ENCODE data around the gene AGAP5. TPM values are rescaled to one million over a fixed set of nuclear protein-coding genes. Genes with fewer than 3 reads are reported as not detected.

The AGAP5 gene
- total and polyA plus RNA-seq, 2 of the 4 experiments (the other 2 are of a cell fraction): 1.8 to 4.1 TPM

DNA sequence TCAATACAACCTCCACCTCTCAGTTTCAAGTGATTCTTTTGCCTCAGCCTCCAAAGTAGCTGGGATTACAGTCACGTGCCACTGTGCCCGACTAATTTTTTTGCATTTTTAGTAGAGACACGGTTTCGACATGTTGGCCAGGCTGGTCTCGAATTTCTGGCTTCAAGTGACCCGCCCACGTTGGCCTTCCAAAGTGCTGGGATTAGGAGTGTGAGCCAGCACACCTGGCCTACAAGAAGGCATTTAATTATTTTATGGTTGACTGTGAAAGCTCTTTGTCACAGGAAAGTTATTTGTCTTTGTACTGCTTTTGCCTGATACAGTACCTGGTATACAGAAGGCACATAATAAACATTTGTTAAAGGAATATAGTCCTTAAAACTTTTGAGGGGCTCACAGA lies 69.5 kb downstream of the AGAP5 start:
- DNase-seq (no peak), ATAC-seq (ENCODE audit: low read depth) (no peak)
- no peak overlapping the region for H3K4me2 ChIP-seq (ENCODE audit: low read depth, low read length)
- in situ Hi-C loops (cut with MboI; ENCODE audit: low sequenced_read_pairs): loop anchor here (25.0 kb wide), 1 partner anchor 366 kb away; the partner anchor contains the start of gene MRPS16
- intact Hi-C loops (cut with micrococcal nuclease): no loop called here
- H3K79me1 ChIP-seq (ENCODE audit: low read depth in 1 of 2, low read length in 2 of 2): peaks cover 14 to 27% of the 10 kb centered on the region in 2 experiments
- no peak overlapping the region for H3K23ac ChIP-seq (ENCODE audit: low read depth, low read length)
- no peak overlapping the region for H3K4me3 ChIP-seq (ENCODE audit: insufficient read depth, low read depth, low read length)
- H3K14ac ChIP-seq (replicated peaks; ENCODE audit: low read depth, low read length): no peak overlapping the region
- H2BK5ac ChIP-seq (ENCODE audit: low read depth, low read length, poor library complexity, severe bottlenecking): no peak overlapping the region
- no peaks in the 10 kb centered on the region for H4K20me1 ChIP-seq (ENCODE audit: insufficient read depth, low read length)
- no peak overlapping the region for H4K91ac ChIP-seq (ENCODE audit: insufficient read depth, low read depth, low read length)
- H2BK120ac ChIP-seq (ENCODE audit: low read depth, low read length): no peak overlapping the region
- H2AK5ac ChIP-seq (ENCODE audit: low read depth, low read length): no peak overlapping the region
- H3K18ac ChIP-seq (ENCODE audit: low read depth, low read length): no peak overlapping the region
- dilution Hi-C loops (cut with HindIII; ENCODE audit: low sequenced_read_pairs, unreplicated experiment): no loop called here
- CTCF ChIA-PET: no interaction called here
- no peak overlapping the region for H3K56ac ChIP-seq (ENCODE audit: extremely low read depth, insufficient read depth, low read length)
- H2AK9ac ChIP-seq (replicated peaks; ENCODE audit: low read depth, low read length, poor library complexity): no peak overlapping the region
- no peak overlapping the region for H4K8ac ChIP-seq (ENCODE audit: low read depth in 2 of 2, low read length in 2 of 2)
- no TSS peak for BruUV-seq (replicated peaks)
- H2AFZ ChIP-seq (replicated peaks; ENCODE audit: low read length, poor library complexity): no peak overlapping the region
- 65% methylated on average over 7 of the region's 7 CpGs; no CpG with 5 or more reads in 1 of the 2 experiments for WGBS, 2 experiments (ENCODE audit: extremely low coverage in 2 of 2, insufficient read length in 1 of 2)
- H3K4me1 ChIP-seq (ENCODE audit: control insufficient read depth, insufficient read depth, low read length): 0 out of 2 replicates have a peak, but pooled peaks cover 1% of the 10 kb centered on the region
- POLR2A ChIA-PET (ENCODE audit: unreplicated experiment): no interaction called here
- no peak overlapping the region for H2BK20ac ChIP-seq (ENCODE audit: low read depth, low read length)
- no peaks in the 10 kb centered on the region for H3K9me3 ChIP-seq (ENCODE audit: control insufficient read depth, insufficient read depth, low read length)
- no peaks in the 10 kb centered on the region for H3K9me1 ChIP-seq (ENCODE audit: insufficient read depth, low read length)
- TF ChIP-seq RFX5 (IDR thresholded peaks at IDR 0.05; ENCODE audit: low read depth, low read length) (no peak), RAD21 (IDR thresholded peaks at IDR 0.05; ENCODE audit: low read length) (no peak)
- no peaks in the 10 kb centered on the region for H3K36me3 ChIP-seq (ENCODE audit: control insufficient read depth, insufficient read depth, low read length)
- no peaks in the 10 kb centered on the region for H3K27me3 ChIP-seq (ENCODE audit: control insufficient read depth, insufficient read depth, low read length)
- H3K27ac ChIP-seq (ENCODE audit: insufficient read depth, low read length): no peak overlapping the region
- no peak overlapping the region for H3K9ac ChIP-seq (ENCODE audit: low read depth, low read length)
- H3K4ac ChIP-seq (ENCODE audit: low read depth, low read length): no peak overlapping the region
- H4K5ac ChIP-seq (ENCODE audit: low read depth, low read length): no peak overlapping the region
- H2BK15ac ChIP-seq (ENCODE audit: low read depth, low read length): no peak overlapping the region
